Endothelial cell of umbilical vein (primary cell): ENCODE measurements around the gene PIP5K1C. TPM values are rescaled to one million over a fixed set of nuclear protein-coding genes. Genes with fewer than 3 reads are reported as not detected.

Experiments used
- BruUV-seq: library from RNA; stranded (reverse); fragments of 400-500 nt; replicated peaks from 2 replicates; lab custom pipeline; 2021; lab: Mats Ljungman, UMichigan
- CTCF ChIA-PET: fragments of 300-600, 350-600 bp; sonication (Branson Sonifier 250); formaldehyde crosslinking; loops from one replicate; lab custom pipeline; 2021; ENCODE audit warnings: antibody characterized with exemption, inconsistent platforms; lab: Charles Lee
- POLR2A ChIA-PET: fragments of 300-600, 350-600 bp; sonication (Branson Sonifier 250); formaldehyde crosslinking; loops from one replicate; lab custom pipeline; 2021; ENCODE audit warnings: antibody characterized with exemption, inconsistent platforms; lab: Charles Lee
- DNase-seq: peaks from one replicate; pipeline ENCODE4 v3.0.0-alpha.2; 2011; ENCODE audit warnings: low read depth, low spot score
- FAIRE-seq: peaks from 2 replicates; lab custom pipeline; 2011; peaks lifted over from hg19 to GRCh38; lab: Jason Lieb, UNC
- H2AFZ ChIP-seq: 2 replicates; pipeline ENCODE4 v1.6.0; 2012; ENCODE audit warnings: low read depth, low read length, control low read depth, inconsistent platforms
- H3K27ac ChIP-seq: 2 replicates; pipeline ENCODE4 v1.5.1; 2011; ENCODE audit warnings: low read depth, mild to moderate bottlenecking, control low read depth, low read length, moderate library complexity; ENCODE audit not compliant: insufficient read depth
- H3K27me3 ChIP-seq, 2 experiments: 2 replicates each; pipeline versions ENCODE4 v1.6.0 to v1.6.1; 2011; ENCODE audit warnings: low read length in 2 of 2, mixed read lengths in 1 of 2; ENCODE audit not compliant: control insufficient read depth in 2 of 2, insufficient read depth in 2 of 2
- H3K36me3 ChIP-seq, 2 experiments: 2 replicates in 1 of 2; 3 replicates in 1 of 2; pipeline ENCODE4 v1.5.1; 2011; ENCODE audit warnings: low read length in 2 of 2, mild to moderate bottlenecking in 1 of 2, moderate library complexity in 1 of 2; ENCODE audit not compliant: control insufficient read depth in 2 of 2, insufficient read depth in 2 of 2; ENCODE audit errors: extremely low read depth in 1 of 2
- H3K4me1 ChIP-seq: 3 replicates; pipeline ENCODE4 v1.5.1; 2011; ENCODE audit warnings: mild to moderate bottlenecking, low read length; ENCODE audit not compliant: control insufficient read depth, insufficient read depth; ENCODE audit errors: extremely low read depth
- H3K4me2 ChIP-seq: 2 replicates; pipeline ENCODE4 v1.6.1; 2011; ENCODE audit warnings: low read length, control low read depth, mixed read lengths; ENCODE audit not compliant: insufficient read depth
- H3K4me3 ChIP-seq, 3 experiments: fragments of 200-600 bp in 1 of 3; sonication (generic), shearing (Covaris generic) in 1 of 3; replicated peaks in 1 of 3; 2 replicates each; pipeline ENCODE4 v1.5.1; 2011 to 2016; ENCODE audit warnings: control low read depth in 3 of 3, low read length in 3 of 3, mild to moderate bottlenecking in 2 of 3, inconsistent platforms in 1 of 3, low read depth in 1 of 3, moderate library complexity in 1 of 3; ENCODE audit not compliant: insufficient read depth in 1 of 3
- H3K79me2 ChIP-seq: 2 replicates; pipeline ENCODE4 v1.6.0; 2012; ENCODE audit warnings: low read length, inconsistent platforms; ENCODE audit not compliant: control insufficient read depth, insufficient read depth
- H3K9ac ChIP-seq: replicated peaks from 2 replicates; pipeline ENCODE3; 2011; ENCODE audit warnings: low read length, control low read depth; ENCODE audit not compliant: insufficient read depth; ENCODE audit errors: extremely low read depth
- H3K9me1 ChIP-seq: replicated peaks from 3 replicates; pipeline ENCODE4 v1.6.0; 2011; ENCODE audit warnings: mild to moderate bottlenecking, low read length; ENCODE audit not compliant: control insufficient read depth, insufficient read depth; ENCODE audit errors: extremely low read depth
- H3K9me3 ChIP-seq: replicated peaks from 2 replicates; pipeline ENCODE4 v1.5.1; 2012; ENCODE audit warnings: low read length, inconsistent platforms; ENCODE audit not compliant: control insufficient read depth, insufficient read depth
- H4K20me1 ChIP-seq: replicated peaks from 2 replicates; pipeline ENCODE3; 2011; ENCODE audit warnings: mild to moderate bottlenecking, low read length; ENCODE audit not compliant: control insufficient read depth, insufficient read depth; ENCODE audit errors: extremely low read depth
- EZH2 ChIP-seq: IDR thresholded peaks from 2 replicates; pipeline ENCODE4 v1.6.1; 2012; ENCODE audit warnings: borderline replicate concordance, low read depth, mild to moderate bottlenecking, moderate library complexity, low read length, inconsistent platforms; ENCODE audit not compliant: severe bottlenecking
- FOS ChIP-seq: IDR thresholded peaks from 2 replicates; pipeline ENCODE4 v1.6.1; 2011; ENCODE audit warnings: mild to moderate bottlenecking, low read length, moderate library complexity, borderline replicate concordance; ENCODE audit not compliant: insufficient read depth
- JUN ChIP-seq: IDR thresholded peaks from 2 replicates; pipeline ENCODE4 v1.6.1; 2011; ENCODE audit warnings: borderline replicate concordance, low read depth; ENCODE audit not compliant: insufficient read length, insufficient read depth
- MYC ChIP-seq: IDR thresholded peaks from one replicate; pipeline ENCODE4 v1.6.1; 2011; ENCODE audit warnings: mild to moderate bottlenecking, low read depth, low read length
- dilution Hi-C: fragments of 300-500 bp; cut with MboI; formaldehyde crosslinking; loops from one replicate; pipeline ENCODE4 v1.15.0; 2019; ENCODE audit warnings: low sequenced_read_pairs; ENCODE audit not compliant: extremely low pct_ligation_motif_present
- intact Hi-C: fragments of 100-400 bp; cut with micrococcal nuclease; formaldehyde crosslinking; loops from one replicate; pipeline ENCODE4 v1.10.0; 2022
- polyA plus RNA-seq, 4 experiments: library from polyadenylated mRNA; depleted of rRNA in 3 of 4; stranded (reverse) in 3 of 4; unstranded in 1 of 4; fragments of >200 nt; gene quantifications; 2 replicates each; pipeline versions ENCODE4 v1.2.1 to v1.2.3, GENCODE V29; 2011 to 2012; ENCODE audit warnings: missing spikeins in 1 of 4
- total RNA-seq: library from RNA; stranded (reverse); gene quantifications from 2 replicates; pipeline ENCODE4 v1.2.3, GENCODE V29; 2021
- TF ChIP-seq, protein P1 (sequence below), 2 donors: IDR thresholded peaks; 1 replicate in 1 of 2; 2 replicates in 1 of 2; pipeline ENCODE4 v1.5.1; 2011; ENCODE audit warnings: low read length in 2 of 2, mild to moderate bottlenecking in 2 of 2, moderate library complexity in 2 of 2, control low read depth in 1 of 2, inconsistent platforms in 1 of 2, low read depth in 1 of 2; ENCODE audit not compliant: insufficient read depth in 1 of 2; ENCODE audit errors: extremely low read depth in 1 of 2
- TF ChIP-seq, protein P2 (sequence below): IDR thresholded peaks from 2 replicates; pipeline ENCODE4 v1.6.1; 2011; ENCODE audit not compliant: insufficient read depth, insufficient read length

The PIP5K1C gene
- total and polyA plus RNA-seq, 2 donors (not counting 3 experiments of a cell fraction or from before 2014, with no cell fraction given): 31.6 to 79.5 TPM

- Histone ChIP-seq H3K4me2 (no peak overlapping the region), H3K4me1 (peaks cover 2% of the 10 kb centered on the region), H3K27ac (no peak overlapping the region), H3K9me1 (no peaks in the 10 kb centered on the region), H3K27me3 (no peaks in the 10 kb centered on the region), H3K36me3 (peaks cover 0 to 16% of the 10 kb centered on the region in 2 experiments), H3K9me3 (no peaks in the 10 kb centered on the region), H3K9ac (no peak overlapping the region), H4K20me1 (no peaks in the 10 kb centered on the region), H2AFZ (no peak overlapping the region), H3K4me3 (no peak overlapping the region), H3K79me2 (no peaks in the 10 kb centered on the region)
- intact Hi-C loops: no loop called here
- BruUV-seq: no TSS peak
- FAIRE-seq (no peak), DNase-seq (no peak)
- CTCF ChIA-PET: no interaction called here
- POLR2A ChIA-PET: no interaction called here
- TF ChIP-seq FOS: no peak
- no peak for TF ChIP-seq JUN
- TF ChIP-seq MYC: no peak
- TF ChIP-seq, protein P1, sequence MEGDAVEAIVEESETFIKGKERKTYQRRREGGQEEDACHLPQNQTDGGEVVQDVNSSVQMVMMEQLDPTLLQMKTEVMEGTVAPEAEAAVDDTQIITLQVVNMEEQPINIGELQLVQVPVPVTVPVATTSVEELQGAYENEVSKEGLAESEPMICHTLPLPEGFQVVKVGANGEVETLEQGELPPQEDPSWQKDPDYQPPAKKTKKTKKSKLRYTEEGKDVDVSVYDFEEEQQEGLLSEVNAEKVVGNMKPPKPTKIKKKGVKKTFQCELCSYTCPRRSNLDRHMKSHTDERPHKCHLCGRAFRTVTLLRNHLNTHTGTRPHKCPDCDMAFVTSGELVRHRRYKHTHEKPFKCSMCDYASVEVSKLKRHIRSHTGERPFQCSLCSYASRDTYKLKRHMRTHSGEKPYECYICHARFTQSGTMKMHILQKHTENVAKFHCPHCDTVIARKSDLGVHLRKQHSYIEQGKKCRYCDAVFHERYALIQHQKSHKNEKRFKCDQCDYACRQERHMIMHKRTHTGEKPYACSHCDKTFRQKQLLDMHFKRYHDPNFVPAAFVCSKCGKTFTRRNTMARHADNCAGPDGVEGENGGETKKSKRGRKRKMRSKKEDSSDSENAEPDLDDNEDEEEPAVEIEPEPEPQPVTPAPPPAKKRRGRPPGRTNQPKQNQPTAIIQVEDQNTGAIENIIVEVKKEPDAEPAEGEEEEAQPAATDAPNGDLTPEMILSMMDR (IDR thresholded peaks at IDR 0.05; ENCODE audit: extremely low read depth in 1 of 2, insufficient read depth in 1 of 2, low read depth in 1 of 2, low read length in 2 of 2): no peak
- TF ChIP-seq EZH2: no peak
- TF ChIP-seq, protein P2, sequence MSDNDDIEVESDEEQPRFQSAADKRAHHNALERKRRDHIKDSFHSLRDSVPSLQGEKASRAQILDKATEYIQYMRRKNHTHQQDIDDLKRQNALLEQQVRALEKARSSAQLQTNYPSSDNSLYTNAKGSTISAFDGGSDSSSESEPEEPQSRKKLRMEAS: no peak
- dilution Hi-C loops: no loop called here
Observed at GRCh38 chr19:3613818-3614661, 86.2 kb downstream of the PIP5K1C start.
